ENCODE measurements around the gene PRKN. TPM values are rescaled to one million over a fixed set of nuclear protein-coding genes. Genes with fewer than 3 reads are reported as not detected.

Gene PRKN
- total RNA-seq, 4 donors from 2014 or later: 4.5 to 12.3 (median 9.0) TPM

DNA sequence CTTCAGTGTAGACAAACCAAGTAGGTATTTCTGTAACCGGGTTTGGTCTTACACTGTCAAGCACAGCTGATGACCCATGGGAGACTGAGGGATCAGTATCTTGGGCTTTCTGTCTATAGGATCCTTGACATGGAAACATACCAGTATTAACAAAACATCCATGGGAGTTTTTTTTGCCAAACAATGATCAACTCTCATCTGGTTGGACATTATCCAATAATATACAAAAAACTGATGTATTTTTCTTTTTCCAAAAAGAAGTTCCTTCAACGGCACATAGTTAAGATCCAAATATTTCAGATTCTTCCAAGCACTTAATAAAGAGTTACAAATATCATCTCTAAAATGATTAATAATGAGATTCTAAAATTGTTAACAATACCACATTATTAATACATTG, 459.9 kb downstream of the PRKN start:
- DNase-seq: no peak
- intact Hi-C loops (cut with DNase I; ENCODE audit: low total_unique reads): no loop called here
- in situ Hi-C loops (cut with MboI; ENCODE audit: low pct_ligation_motif_present in 1 of 4, low pct_unique_long_range_greater_than_20kb in 1 of 4, low sequenced_read_pairs in 3 of 4): no loop called here
- 82 to 95% methylated on average over 2 of the region's 2 CpGs for WGBS, 2 donors (ENCODE audit: low coverage in 1 of 2)
- Histone ChIP-seq H3K4me3 (no peak overlapping the region), H3K27ac (no peak overlapping the region), H3K4me1 (no peaks in the 10 kb centered on the region), H3K36me3 (no peaks in the 10 kb centered on the region), H3K27me3 (no peaks in the 10 kb centered on the region), H3K9me3 (no peaks in the 10 kb centered on the region)
- TF ChIP-seq POLR2A (IDR thresholded peaks at IDR 0.05) (no peak), POLR2AphosphoS5 (IDR thresholded peaks at IDR 0.05) (no peak), EP300 (IDR thresholded peaks at IDR 0.05; ENCODE audit: low read depth) (no peak)
- TF ChIP-seq, protein P1, sequence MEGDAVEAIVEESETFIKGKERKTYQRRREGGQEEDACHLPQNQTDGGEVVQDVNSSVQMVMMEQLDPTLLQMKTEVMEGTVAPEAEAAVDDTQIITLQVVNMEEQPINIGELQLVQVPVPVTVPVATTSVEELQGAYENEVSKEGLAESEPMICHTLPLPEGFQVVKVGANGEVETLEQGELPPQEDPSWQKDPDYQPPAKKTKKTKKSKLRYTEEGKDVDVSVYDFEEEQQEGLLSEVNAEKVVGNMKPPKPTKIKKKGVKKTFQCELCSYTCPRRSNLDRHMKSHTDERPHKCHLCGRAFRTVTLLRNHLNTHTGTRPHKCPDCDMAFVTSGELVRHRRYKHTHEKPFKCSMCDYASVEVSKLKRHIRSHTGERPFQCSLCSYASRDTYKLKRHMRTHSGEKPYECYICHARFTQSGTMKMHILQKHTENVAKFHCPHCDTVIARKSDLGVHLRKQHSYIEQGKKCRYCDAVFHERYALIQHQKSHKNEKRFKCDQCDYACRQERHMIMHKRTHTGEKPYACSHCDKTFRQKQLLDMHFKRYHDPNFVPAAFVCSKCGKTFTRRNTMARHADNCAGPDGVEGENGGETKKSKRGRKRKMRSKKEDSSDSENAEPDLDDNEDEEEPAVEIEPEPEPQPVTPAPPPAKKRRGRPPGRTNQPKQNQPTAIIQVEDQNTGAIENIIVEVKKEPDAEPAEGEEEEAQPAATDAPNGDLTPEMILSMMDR (IDR thresholded peaks at IDR 0.05): no peak

DNA sequence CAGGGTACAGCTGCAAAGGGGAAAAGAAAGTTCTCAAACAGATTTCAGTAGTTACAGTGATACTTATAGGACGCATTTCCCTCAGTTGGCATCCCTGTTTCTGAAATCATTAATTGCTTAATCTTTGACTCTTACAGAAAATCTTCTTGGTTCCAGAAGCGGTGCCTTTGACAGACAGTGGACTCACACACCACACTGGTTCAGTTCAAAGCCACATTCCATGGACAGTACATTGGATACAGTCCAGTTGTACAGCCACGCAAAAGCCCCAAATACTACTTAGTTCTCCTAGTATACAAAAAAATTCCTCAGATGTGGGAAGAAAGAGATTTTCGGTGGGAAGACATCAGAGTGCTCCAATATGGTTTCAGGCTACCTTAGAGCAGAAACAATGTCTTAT, 460.4 kb downstream of the PRKN start:
- H3K36me3 ChIP-seq: no peaks in the 10 kb centered on the region
- in situ Hi-C loops (cut with MboI; ENCODE audit: low pct_ligation_motif_present in 1 of 4, low pct_unique_long_range_greater_than_20kb in 1 of 4, low sequenced_read_pairs in 3 of 4) (no loop called here), intact Hi-C loops (cut with DNase I; ENCODE audit: low total_unique reads) (no loop called here)
- H3K27ac ChIP-seq: no peak overlapping the region
- H3K4me1 ChIP-seq: no peaks in the 10 kb centered on the region
- no peaks in the 10 kb centered on the region for H3K27me3 ChIP-seq
- no peak overlapping the region for H3K4me3 ChIP-seq
- no peak for DNase-seq
- H3K9me3 ChIP-seq: no peaks in the 10 kb centered on the region
- TF ChIP-seq EP300 (IDR thresholded peaks at IDR 0.05; ENCODE audit: low read depth): no peak
- TF ChIP-seq POLR2A (IDR thresholded peaks at IDR 0.05): no peak
- TF ChIP-seq, protein P1 (IDR thresholded peaks at IDR 0.05): no peak
- no peak for TF ChIP-seq POLR2AphosphoS5 (IDR thresholded peaks at IDR 0.05)
- WGBS, 2 donors (ENCODE audit: low coverage in 1 of 2): 75 to 86% methylated on average over 1 to 4 of the region's 4 CpGs

DNA sequence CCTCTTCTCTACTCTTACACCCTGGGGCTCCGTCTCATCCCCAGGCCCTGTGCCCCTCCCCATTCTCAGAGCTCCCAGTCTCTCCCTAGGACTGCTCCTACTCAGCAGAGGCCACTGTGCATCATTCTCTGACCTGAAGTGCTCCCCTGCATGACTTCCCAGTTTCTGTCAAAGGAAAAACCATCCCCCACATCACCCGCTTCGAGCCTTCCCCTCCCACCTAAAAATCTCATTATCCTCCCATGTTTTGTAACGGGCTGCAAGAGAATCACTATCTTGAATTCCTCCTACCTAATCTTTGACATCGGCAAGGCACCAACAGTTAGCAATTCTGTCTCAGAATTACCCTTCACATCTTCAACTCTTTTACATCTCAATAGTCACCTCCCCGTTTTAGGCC, 463.0 kb downstream of the PRKN start:
- Histone ChIP-seq H3K9me3 (no peaks in the 10 kb centered on the region), H3K27ac (no peak overlapping the region), H3K4me1 (no peaks in the 10 kb centered on the region), H3K36me3 (no peaks in the 10 kb centered on the region), H3K4me3 (no peak overlapping the region), H3K27me3 (no peaks in the 10 kb centered on the region)
- intact Hi-C loops (cut with DNase I; ENCODE audit: low total_unique reads): no loop called here
- in situ Hi-C loops (cut with MboI; ENCODE audit: low pct_ligation_motif_present in 1 of 4, low pct_unique_long_range_greater_than_20kb in 1 of 4, low sequenced_read_pairs in 3 of 4): no loop called here
- DNase-seq: no peak
- WGBS, 2 donors (ENCODE audit: low coverage in 1 of 2): 90 to 94% methylated on average over 4 to 6 of the region's 6 CpGs
- TF ChIP-seq POLR2A (IDR thresholded peaks at IDR 0.05) (no peak), EP300 (IDR thresholded peaks at IDR 0.05; ENCODE audit: low read depth) (no peak), POLR2AphosphoS5 (IDR thresholded peaks at IDR 0.05) (no peak)
- TF ChIP-seq, protein P1 (IDR thresholded peaks at IDR 0.05): no peak

DNA sequence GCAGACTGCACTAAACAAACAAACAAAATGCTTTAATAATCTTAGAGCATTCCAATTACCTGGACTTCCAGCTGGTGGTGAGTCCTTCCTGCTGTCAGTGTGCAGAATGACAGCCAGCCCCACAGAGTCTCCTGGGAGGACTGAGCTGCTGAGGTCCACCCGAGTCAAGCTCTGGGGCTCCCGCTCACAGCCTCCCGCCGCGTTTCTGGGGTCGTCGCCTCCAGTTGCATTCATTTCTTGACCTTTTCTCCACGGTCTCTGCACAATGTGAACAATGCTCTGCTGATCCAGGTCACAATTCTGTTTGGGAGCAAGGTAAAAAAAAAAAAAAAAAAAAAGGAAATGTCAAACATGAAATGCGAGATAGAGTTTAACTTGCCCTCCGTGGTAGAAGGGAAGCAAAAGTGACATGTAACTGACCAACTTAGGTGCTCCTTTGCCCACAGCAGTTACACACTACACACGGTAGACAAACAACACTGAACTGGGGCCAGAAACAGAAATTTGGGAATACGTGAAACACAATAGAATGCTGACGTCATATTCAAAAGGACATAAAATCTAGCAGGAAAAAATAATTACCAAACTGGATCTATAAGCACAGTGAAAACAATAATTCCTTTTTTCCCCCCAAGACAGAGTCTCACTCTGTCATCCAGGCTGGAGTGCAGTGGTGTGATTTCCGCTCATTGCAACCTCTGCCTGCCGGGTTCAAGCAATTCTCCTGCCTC, 464.9 kb downstream of the PRKN start:
- Histone ChIP-seq H3K27me3 (no peaks in the 10 kb centered on the region), H3K36me3 (no peaks in the 10 kb centered on the region), H3K27ac (no peak overlapping the region), H3K4me3 (no peak overlapping the region), H3K9me3 (no peaks in the 10 kb centered on the region), H3K4me1 (no peaks in the 10 kb centered on the region)
- in situ Hi-C loops (cut with MboI; ENCODE audit: low pct_ligation_motif_present in 1 of 4, low pct_unique_long_range_greater_than_20kb in 1 of 4, low sequenced_read_pairs in 3 of 4) (no loop called here), intact Hi-C loops (cut with DNase I; ENCODE audit: low total_unique reads) (no loop called here)
- no peak for DNase-seq
- whole genome bisulfite sequencing, 2 donors (ENCODE audit: low coverage in 1 of 2): 81 to 90% methylated on average over 12 to 15 of the region's 15 CpGs
- TF ChIP-seq POLR2A (IDR thresholded peaks at IDR 0.05) (no peak), POLR2AphosphoS5 (IDR thresholded peaks at IDR 0.05) (no peak), EP300 (IDR thresholded peaks at IDR 0.05; ENCODE audit: low read depth) (no peak)
- TF ChIP-seq, protein P1 (IDR thresholded peaks at IDR 0.05): no peak
